Ammon's horn (tissue), 1 donor: Measurements from ENCODE around the gene PRSS48.
"Not testable (repeated sequence)": the region's sequence is repeated elsewhere in the genome, so short reads cannot be mapped to it uniquely, and the experiment has no call there.

Source experiments
- DNase-seq: peaks from one replicate; pipeline ENCODE4 v3.0.0-alpha.2; 2016; ENCODE audit warnings: low spot score

PRSS48 gene

GRCh38 chr4:151263455-151263854 lies 13.5 kb upstream of the PRSS48 start:
- no peak for DNase-seq

GRCh38 chr4:151266497-151266896 lies 10.5 kb upstream of the PRSS48 start:
- no peak for DNase-seq

GRCh38 chr4:151267104-151267503 lies 9.9 kb upstream of the PRSS48 start:
- DNase-seq = no peak

- no peak for DNase-seq
Observed at GRCh38 chr4:151267822-151268535, 9.0 kb upstream of the PRSS48 start.

- DNase-seq = not testable (repeated sequence)
Observed at GRCh38 chr4:151268905-151269304, 8.1 kb upstream of the PRSS48 start.

- DNase-seq = no peak
Observed at GRCh38 chr4:151284534-151285245, 7.7 kb downstream of the PRSS48 start.

- no peak for DNase-seq
Observed at GRCh38 chr4:151287409-151287808, 10.4 kb downstream of the PRSS48 start.

GRCh38 chr4:151291485-151291884 lies 14.5 kb downstream of the PRSS48 start:
- no peak for DNase-seq

GRCh38 chr4:151292038-151292437 lies 15.1 kb downstream of the PRSS48 start:
- no peak for DNase-seq

GRCh38 chr4:151294833-151295496 lies 18.0 kb downstream of the PRSS48 start:
- no peak for DNase-seq

- no peak for DNase-seq
Observed at GRCh38 chr4:151296227-151296626, 19.3 kb downstream of the PRSS48 start.

- no peak for DNase-seq
Observed at GRCh38 chr4:151297170-151297569, 20.2 kb downstream of the PRSS48 start.

GRCh38 chr4:151302432-151302831 lies 25.5 kb downstream of the PRSS48 start:
- peak; percentile 12 for DNase-seq

- no peak for DNase-seq
Observed at GRCh38 chr4:151304226-151304625, 27.3 kb downstream of the PRSS48 start.

GRCh38 chr4:151304755-151305154 lies 27.8 kb downstream of the PRSS48 start:
- no peak for DNase-seq

- no peak for DNase-seq
Observed at GRCh38 chr4:151310124-151310728, 33.3 kb downstream of the PRSS48 start.

- no peak for DNase-seq
Observed at GRCh38 chr4:151313306-151314009, 36.5 kb downstream of the PRSS48 start.

- DNase-seq = no peak
Observed at GRCh38 chr4:151314010-151314355, 37.0 kb downstream of the PRSS48 start.

- no peak for DNase-seq
Observed at GRCh38 chr4:151314479-151314878, 37.5 kb downstream of the PRSS48 start.

GRCh38 chr4:151315212-151315886 lies 38.4 kb downstream of the PRSS48 start:
- DNase-seq = no peak

GRCh38 chr4:151316645-151317044 lies 39.7 kb downstream of the PRSS48 start:
- DNase-seq = no peak
